Heart right ventricle (tissue), 16 donors: ENCODE data around the gene TAF5L. TPM values are rescaled to one million over a fixed set of nuclear protein-coding genes. Genes with fewer than 3 reads are reported as not detected.

ENCODE experiments used
- ATAC-seq, 8 donors: fragments of 200-7000 bp; cut with Tn5 transposase; one replicate each; pipeline ENCODE4 v1.9.1; 2020; ENCODE audit warnings: mild to moderate bottlenecking in 8 of 8, moderate library complexity in 8 of 8, moderate number of reproducible peaks in 1 of 8
- DNase-seq, 2 donors: peaks; one replicate each; pipeline ENCODE4 v3.0.0-alpha.2; 2020
- H3K27ac ChIP-seq, 10 donors: fragments of 200-600 bp; sonication (generic) in 2 of 10; one replicate each; pipeline versions ENCODE4 v1.5.0 to v1.8.0; 2020 to 2022; ENCODE audit warnings: mild to moderate bottlenecking in 3 of 10
- H3K27me3 ChIP-seq, 7 donors: fragments of 200-600 bp; one replicate each; pipeline ENCODE4 v1.8.0; 2021 to 2022; ENCODE audit warnings: mild to moderate bottlenecking in 2 of 7
- H3K36me3 ChIP-seq, 9 donors: fragments of 200-600 bp; sonication (generic) in 1 of 9; one replicate each; pipeline versions ENCODE4 v1.5.0 to v1.8.0; 2020 to 2022; ENCODE audit warnings: mild to moderate bottlenecking in 2 of 9
- H3K4me1 ChIP-seq, 9 donors: fragments of 200-600 bp; sonication (generic) in 1 of 9; one replicate each; pipeline versions ENCODE4 v1.5.0 to v1.8.0; 2020 to 2022; ENCODE audit warnings: mild to moderate bottlenecking in 4 of 9
- H3K4me3 ChIP-seq, 10 donors: fragments of 200-600 bp; sonication (generic) in 2 of 10; one replicate each; pipeline versions ENCODE4 v1.5.0 to v1.8.0; 2020 to 2022; ENCODE audit warnings: mild to moderate bottlenecking in 7 of 10, moderate library complexity in 2 of 10
- H3K9me3 ChIP-seq, 11 donors: fragments of 200-600 bp in 10 of 11; sonication (generic) in 2 of 11; one replicate each; pipeline versions ENCODE4 v1.5.0 to v1.8.0; 2013 to 2022; ENCODE audit warnings: mild to moderate bottlenecking in 2 of 11, control low read depth in 1 of 11, moderate library complexity in 1 of 11
- WGBS, 2 donors: extraction: QIAGEN DNeasy Blood & Tissue Kit; methylation state at CpG; one replicate each; pipeline ENCODE4 v1.1.7; 2013; ENCODE audit warnings: inconsistent platforms in 1 of 2; 5-methylcytosine and 5-hydroxymethylcytosine counted together
- intact Hi-C, 10 donors: fragments of 100-400 bp; cut with DNase I; formaldehyde crosslinking; loops; one replicate each; pipeline versions ENCODE4 v1.11.1 to v1.14.2; 2022
- polyA plus RNA-seq, 2 donors: library from polyadenylated mRNA; stranded (reverse); fragments of 200-250 nt; gene quantifications; one replicate each; pipeline ENCODE4 v1.2.3, GENCODE V29; 2013
- total RNA-seq, 10 donors: library from RNA; stranded (reverse); fragmentation: NEBNext Ultra II Directional in 3 of 10; extraction: Animal tissue kit (Norgen Biotek cat#: 25700) in 3 of 10; gene quantifications; one replicate each; pipeline versions ENCODE4 v1.2.1 to v1.2.4, GENCODE V29; 2021 to 2023
- TF ChIP-seq, protein P1 (sequence below), 9 donors: fragments of 200-600 bp; sonication (generic) in 2 of 9; IDR thresholded peaks; one replicate each; pipeline versions ENCODE4 v1.5.0 to v1.8.0; 2021 to 2022; ENCODE audit warnings: antibody characterized with exemption in 9 of 9, mild to moderate bottlenecking in 5 of 9, moderate library complexity in 1 of 9
- donor health status: Arrhythmogenic right ventricular cardiomyopathy.
- donor health status: ischemic (EF 13 %, LVEDD 7.1; RV severe dilation, severe dysfunction).
- donor health status: healthy with polysubstance abuse.
- donor health status: DM: no; HTN: yes; CAD: no.
- donor health status: DM: no; HTN: no; CAD: no.
- donor health status: ischemic (EF 25% LVEDD 6.9; RV normal size, moderate dysfunction).
- donor health status: ischemic (EF 25% LVEDD 5.7; RV mildly dilated, moderate dysfunction).
- donor health status: healthy.
- donor health status: DM: yes; HTN: yes; CAD: no.
- donor health status: Ischemic cardiomyopathy.
- donor health status: ischemic (EF 35%, LVEDD 5.7; RV mildly dilated, moderate dysfunction).
- donor health status: nonischemic (EF 11% LVEDD 7.7; RV severe dilation, severe dysfunction).
- donor health status: DM: yes; HTN: yes; CAD: no.
- donor health status: PGD.
- donor health status: ischemic (EF 29% LVEDD 5.4; RV normal size, mild dysfunction).
- donor health status: nonischemic (EF 23%, LVEDD 6.1; RV moderate dilation, normal function).

The TAF5L gene
- total and polyA plus RNA-seq, 12 donors = 6.0 to 13.7 (median 10.9) TPM

GRCh38 chr1:229582715-229583114 lies 43.2 kb downstream of the TAF5L start:
- Histone ChIP-seq H3K4me1 (peaks cover 9 to 39% (median 28%) of the 10 kb centered on the region in 9 donors), H3K36me3 (no peaks in the 10 kb centered on the region), H3K27ac (peak overlapping the region in 8 of 10 donors; percentile 7 to 63 (median 36)), H3K4me3 (no peak overlapping the region), H3K9me3 (no peaks in the 10 kb centered on the region), H3K27me3 (no peaks in the 10 kb centered on the region)
- TF ChIP-seq, protein P1, sequence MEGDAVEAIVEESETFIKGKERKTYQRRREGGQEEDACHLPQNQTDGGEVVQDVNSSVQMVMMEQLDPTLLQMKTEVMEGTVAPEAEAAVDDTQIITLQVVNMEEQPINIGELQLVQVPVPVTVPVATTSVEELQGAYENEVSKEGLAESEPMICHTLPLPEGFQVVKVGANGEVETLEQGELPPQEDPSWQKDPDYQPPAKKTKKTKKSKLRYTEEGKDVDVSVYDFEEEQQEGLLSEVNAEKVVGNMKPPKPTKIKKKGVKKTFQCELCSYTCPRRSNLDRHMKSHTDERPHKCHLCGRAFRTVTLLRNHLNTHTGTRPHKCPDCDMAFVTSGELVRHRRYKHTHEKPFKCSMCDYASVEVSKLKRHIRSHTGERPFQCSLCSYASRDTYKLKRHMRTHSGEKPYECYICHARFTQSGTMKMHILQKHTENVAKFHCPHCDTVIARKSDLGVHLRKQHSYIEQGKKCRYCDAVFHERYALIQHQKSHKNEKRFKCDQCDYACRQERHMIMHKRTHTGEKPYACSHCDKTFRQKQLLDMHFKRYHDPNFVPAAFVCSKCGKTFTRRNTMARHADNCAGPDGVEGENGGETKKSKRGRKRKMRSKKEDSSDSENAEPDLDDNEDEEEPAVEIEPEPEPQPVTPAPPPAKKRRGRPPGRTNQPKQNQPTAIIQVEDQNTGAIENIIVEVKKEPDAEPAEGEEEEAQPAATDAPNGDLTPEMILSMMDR (IDR thresholded peaks at IDR 0.05) = no peak
- WGBS, 2 donors = 95 to 97% methylated on average over 4 of the region's 4 CpGs
- ATAC-seq (no peak), DNase-seq (no peak)
- intact Hi-C loops = no loop called here

DNA sequence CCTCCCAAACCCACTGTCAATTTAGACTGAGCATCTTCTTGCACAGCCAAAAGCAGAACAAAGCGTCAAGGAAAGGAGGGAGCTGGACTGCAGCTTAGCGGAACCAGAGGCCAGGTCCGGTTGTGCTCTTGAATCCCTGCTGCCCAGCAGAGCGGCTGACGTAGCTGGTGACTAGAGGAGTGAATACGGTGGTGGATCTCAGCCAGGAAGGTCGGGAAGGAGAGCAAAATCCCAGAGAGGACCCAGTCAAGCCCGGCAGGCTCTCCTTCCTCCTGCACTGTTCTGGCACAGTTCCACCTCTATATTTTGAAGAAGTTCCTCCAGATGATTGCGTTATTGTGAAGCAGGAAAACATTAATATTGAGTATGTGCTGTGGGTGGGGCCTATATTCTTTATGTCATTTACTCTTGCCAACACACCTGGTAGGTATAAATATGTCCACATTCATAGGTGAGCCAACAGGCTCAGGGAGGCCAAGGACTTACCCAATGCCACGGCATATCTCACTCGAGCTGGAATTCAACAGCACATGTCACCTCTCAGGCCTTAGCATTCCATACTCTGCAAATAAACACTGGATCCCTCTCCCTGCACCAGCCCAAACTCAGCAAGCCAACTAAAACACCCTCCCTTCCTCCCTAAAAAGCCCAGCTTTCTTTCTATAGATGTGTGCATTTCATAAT lies 43.8 kb downstream of the TAF5L start:
- intact Hi-C loops = no loop called here
- TF ChIP-seq, protein P1 (IDR thresholded peaks at IDR 0.05) = no peak
- H3K27ac ChIP-seq = peak overlapping the region in 8 of 10 donors; percentile 7 to 63 (median 36)
- H3K4me3 ChIP-seq = no peak overlapping the region
- peaks cover 9 to 39% (median 28%) of the 10 kb centered on the region in 9 donors for H3K4me1 ChIP-seq
- DNase-seq (peak; percentile 62 to 80), ATAC-seq (peak; percentile 31 to 85 (median 74))
- WGBS, 2 donors = 18 to 23% methylated on average over 11 of the region's 11 CpGs
- H3K27me3 ChIP-seq = no peaks in the 10 kb centered on the region
- no peaks in the 10 kb centered on the region for H3K9me3 ChIP-seq
- H3K36me3 ChIP-seq = no peaks in the 10 kb centered on the region

DNA sequence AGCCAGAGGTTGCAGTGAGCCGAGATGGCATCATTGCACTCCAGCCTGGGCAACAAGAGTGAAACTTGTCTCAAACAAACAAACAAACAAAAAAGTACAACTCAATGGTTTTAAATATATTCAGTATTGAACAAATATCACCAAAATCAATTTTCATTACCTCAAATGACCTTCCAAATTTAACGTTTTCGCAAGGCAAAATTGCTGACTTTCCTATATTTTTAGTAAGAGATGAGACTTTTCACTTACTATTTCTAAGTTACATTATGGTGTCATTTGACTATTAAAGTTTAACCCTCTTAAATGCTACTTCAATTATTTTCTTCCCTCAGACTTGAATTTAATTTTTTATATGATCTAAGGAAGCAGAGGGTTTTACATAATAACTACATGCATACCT lies 44.4 kb downstream of the TAF5L start:
- TF ChIP-seq, protein P1 (IDR thresholded peaks at IDR 0.05) = no peak
- intact Hi-C loops = no loop called here
- H3K27ac ChIP-seq = peak overlapping the region in 4 of 10 donors; percentile 28 to 54 (median 36)

GRCh38 chr1:229579059-229579673 lies 46.8 kb downstream of the TAF5L start:
- no peaks in the 10 kb centered on the region for H3K27me3 ChIP-seq
- H3K36me3 ChIP-seq = no peaks in the 10 kb centered on the region
- 8 to 18% methylated on average over 9 of the region's 9 CpGs for WGBS, 2 donors
- no peaks in the 10 kb centered on the region for H3K9me3 ChIP-seq
- peaks cover 9 to 39% (median 28%) of the 10 kb centered on the region in 9 donors for H3K4me1 ChIP-seq
- ATAC-seq (peak; percentile 76 to 92 (median 88)), DNase-seq (peak; percentile 57 to 71)
- TF ChIP-seq, protein P1 (IDR thresholded peaks at IDR 0.05) = no peak
- H3K4me3 ChIP-seq = peak overlapping the region in 6 of 10 donors; percentile 3 to 32 (median 23)
- intact Hi-C loops = loop anchor here in 1 of 10 donors (5.0 kb wide), 1 partner anchor 38 kb away; no protein-coding TSS in a partner anchor
- H3K27ac ChIP-seq = peak overlapping the region in 9 of 10 donors; percentile 42 to 81 (median 66)

More for the DNA sequence above, 44.4 kb downstream of the TAF5L start:
- Histone ChIP-seq H3K4me3 (no peak overlapping the region), H3K9me3 (no peaks in the 10 kb centered on the region), H3K27me3 (no peaks in the 10 kb centered on the region), H3K4me1 (peaks cover 9 to 39% (median 28%) of the 10 kb centered on the region in 9 donors), H3K36me3 (no peaks in the 10 kb centered on the region)
- no peak for DNase-seq
- no peak for ATAC-seq
- WGBS, 2 donors = 89 to 91% methylated on average over 3 of the region's 3 CpGs
